ENCODE measurements around the gene PCDHAC2.

DNA sequence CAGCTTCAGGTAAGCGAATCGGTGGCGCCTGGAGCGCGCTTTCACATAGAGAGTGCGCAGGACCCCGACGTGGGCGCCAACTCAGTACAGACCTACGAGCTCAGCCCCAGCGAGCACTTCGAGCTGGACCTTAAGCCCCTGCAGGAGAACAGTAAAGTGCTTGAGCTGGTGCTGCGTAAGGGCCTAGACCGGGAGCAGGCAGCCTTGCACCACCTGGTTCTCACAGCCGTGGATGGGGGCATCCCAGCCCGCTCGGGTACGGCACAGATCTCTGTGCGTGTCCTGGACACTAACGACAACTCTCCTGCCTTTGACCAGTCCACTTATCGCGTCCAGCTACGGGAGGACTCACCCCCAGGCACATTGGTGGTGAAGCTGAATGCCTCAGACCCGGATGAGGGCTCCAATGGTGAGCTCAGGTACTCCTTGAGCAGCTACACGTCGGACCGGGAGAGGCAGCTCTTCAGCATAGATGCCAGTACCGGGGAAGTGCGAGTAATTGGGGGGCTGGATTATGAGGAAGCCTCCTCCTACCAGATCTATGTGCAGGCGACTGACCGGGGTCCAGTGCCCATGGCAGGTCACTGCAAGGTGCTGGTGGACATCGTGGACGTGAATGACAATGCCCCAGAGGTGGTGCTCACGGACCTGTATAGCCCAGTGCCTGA is 1.1 kb downstream of the PCDHAC2 start:
- TF ChIP-seq, protein P1, sequence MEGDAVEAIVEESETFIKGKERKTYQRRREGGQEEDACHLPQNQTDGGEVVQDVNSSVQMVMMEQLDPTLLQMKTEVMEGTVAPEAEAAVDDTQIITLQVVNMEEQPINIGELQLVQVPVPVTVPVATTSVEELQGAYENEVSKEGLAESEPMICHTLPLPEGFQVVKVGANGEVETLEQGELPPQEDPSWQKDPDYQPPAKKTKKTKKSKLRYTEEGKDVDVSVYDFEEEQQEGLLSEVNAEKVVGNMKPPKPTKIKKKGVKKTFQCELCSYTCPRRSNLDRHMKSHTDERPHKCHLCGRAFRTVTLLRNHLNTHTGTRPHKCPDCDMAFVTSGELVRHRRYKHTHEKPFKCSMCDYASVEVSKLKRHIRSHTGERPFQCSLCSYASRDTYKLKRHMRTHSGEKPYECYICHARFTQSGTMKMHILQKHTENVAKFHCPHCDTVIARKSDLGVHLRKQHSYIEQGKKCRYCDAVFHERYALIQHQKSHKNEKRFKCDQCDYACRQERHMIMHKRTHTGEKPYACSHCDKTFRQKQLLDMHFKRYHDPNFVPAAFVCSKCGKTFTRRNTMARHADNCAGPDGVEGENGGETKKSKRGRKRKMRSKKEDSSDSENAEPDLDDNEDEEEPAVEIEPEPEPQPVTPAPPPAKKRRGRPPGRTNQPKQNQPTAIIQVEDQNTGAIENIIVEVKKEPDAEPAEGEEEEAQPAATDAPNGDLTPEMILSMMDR (IDR thresholded peaks at IDR 0.05; ENCODE audit: extremely low read depth in 1 of 2, insufficient read depth in 1 of 2, low read depth in 1 of 2, low read length in 2 of 2) = no peak
- no peak for TF ChIP-seq EZH2 (IDR thresholded peaks at IDR 0.05; ENCODE audit: borderline replicate concordance, low read depth, low read length, severe bottlenecking)
